NCI-H1694 treated with DMSO at 0.1 percent for 48 hours (cell line): Measurements from ENCODE around the gene CAMK1D.
A peak's percentile ranks its signal among the peaks of the same experiment; 100 is the strongest.
"Not testable (repeated sequence)": the region's sequence is repeated elsewhere in the genome, so short reads cannot be mapped to it uniquely, and the experiment has no call there.

Experiments used
- DNase-seq: peaks from one replicate; lab custom pipeline; 2025; lab: John Stamatoyannopoulos, UW

The CAMK1D gene

GRCh38 chr10:12469345-12469744 is 120.0 kb downstream of the CAMK1D start:
- DNase-seq = peak; percentile 59

- DNase-seq = no peak
These were observed 121.4 kb downstream of the CAMK1D start for GRCh38 chr10:12470719-12471118.

DNA sequence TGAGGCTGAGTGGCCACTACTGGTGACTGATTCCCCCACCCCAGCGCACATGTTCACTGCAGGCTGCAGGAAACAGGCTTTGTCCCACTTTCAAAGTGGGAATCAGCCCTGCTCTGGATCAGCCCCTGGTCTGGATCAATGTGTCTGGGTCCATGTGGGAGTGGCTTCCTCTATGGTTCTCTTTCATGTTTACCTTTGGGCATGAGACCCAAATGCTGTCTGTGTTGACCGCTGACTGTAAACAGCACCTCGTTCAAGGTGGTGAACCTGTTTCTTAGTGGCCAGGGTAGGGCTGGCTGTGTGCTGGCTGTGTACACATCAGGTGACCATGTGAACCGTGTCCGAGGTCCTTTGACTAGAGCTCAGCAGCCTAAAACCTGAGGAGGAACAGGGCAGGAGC is 121.8 kb downstream of the CAMK1D start:
- no peak for DNase-seq

- no peak for DNase-seq
These were observed 124.1 kb downstream of the CAMK1D start for GRCh38 chr10:12473491-12473890.

DNA sequence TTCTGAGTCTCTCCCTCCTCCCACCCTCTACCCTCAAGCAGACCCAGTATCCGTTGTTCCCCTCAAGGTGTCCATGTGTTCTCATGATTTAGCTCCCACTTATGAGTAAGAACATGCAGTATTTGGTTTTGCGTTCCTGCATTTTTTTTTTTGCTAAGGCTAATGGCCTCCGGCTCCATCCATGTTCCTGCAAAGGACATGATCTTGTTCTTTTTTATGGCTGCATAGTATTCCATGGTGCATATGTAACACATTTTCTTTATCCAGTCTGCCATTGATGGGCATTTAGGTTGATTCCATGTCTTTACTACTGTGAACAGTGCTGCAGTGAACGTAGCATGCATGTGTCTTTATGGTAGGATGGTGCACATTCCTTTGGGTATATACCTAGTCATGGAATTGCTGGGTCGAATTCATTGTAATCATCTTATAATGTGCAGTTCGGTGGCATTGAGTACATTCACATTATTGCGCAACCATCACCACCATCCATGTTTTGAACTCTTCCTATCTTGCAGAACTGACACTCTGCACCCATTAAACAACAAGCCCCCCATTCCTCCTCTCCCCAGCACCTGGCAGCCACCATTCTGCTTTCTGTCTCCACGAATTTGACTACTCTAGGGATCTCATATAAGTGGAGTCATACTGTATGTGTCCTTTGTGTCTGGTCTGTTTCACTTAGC is 125.5 kb downstream of the CAMK1D start:
- DNase-seq = no peak

GRCh38 chr10:12476656-12477055 is 127.3 kb downstream of the CAMK1D start:
- no peak for DNase-seq

GRCh38 chr10:12479437-12479844 is 130.1 kb downstream of the CAMK1D start:
- DNase-seq = no peak

- DNase-seq = no peak
These were observed 130.6 kb downstream of the CAMK1D start for GRCh38 chr10:12479924-12480323.

- DNase-seq = no peak
These were observed 131.1 kb downstream of the CAMK1D start for GRCh38 chr10:12480440-12480839.

GRCh38 chr10:12481924-12482323 is 132.6 kb downstream of the CAMK1D start:
- DNase-seq = no peak

DNA sequence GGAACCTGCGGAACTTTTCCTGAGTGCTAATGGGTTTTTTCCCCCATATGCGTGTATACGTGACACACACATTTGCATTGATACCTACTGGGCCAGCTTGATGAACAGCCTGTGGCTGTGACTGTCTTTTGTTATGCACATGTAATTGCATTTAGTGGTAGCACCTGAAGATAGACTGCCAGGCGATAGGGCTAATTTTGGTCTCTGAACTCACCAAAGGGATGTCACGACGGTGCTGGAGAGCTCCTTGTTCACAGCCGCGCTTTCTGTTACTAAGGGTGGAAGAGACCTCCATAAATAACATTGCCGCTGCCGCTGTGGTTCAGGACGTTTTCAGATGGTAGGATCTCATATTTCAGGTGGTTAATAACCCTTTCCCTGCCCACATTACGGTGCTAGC is 133.2 kb downstream of the CAMK1D start:
- no peak for DNase-seq

DNA sequence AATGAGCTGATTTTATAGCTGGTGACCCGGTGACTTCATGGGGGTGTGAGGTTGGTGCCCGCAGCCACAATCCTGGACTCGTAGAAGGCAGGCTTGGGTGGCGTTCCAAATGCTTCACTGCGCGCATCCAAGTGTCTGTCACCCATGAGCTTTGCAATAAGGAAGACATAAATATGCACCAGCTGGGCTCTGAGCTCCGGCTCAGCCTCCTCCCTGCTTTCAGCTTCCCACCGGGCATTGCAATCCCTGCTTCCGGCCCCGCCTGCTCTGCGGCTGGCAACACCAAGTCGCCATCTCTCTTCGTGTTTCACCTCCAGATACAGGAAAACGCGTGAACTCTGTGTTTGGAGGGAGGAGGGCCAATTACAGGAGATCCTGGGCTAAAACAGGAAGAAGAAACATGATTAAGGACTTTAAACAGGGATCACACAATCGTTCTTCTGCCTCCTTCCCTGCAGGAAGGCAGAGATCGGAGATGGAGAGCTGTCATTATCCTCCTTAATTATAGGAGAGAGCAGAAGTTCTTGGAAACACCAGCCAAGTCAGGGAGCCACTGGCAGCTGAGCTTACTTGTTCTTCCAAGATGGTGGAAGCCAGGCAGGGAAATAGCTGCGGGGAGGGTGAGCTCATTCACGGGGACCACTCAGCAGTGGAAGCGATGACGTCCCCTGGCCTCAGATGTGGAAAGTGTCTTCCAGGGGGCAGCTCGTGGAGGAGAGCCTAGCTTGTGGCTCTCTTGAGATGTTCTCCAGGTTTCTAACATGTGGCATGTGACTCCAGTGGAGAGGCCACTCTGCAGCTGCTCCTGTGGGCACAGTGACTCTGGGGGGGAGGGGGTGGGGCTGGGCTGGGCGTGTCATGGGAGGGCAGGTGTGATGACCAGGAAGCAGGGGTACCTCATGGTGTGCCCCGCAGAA is 134.9 kb downstream of the CAMK1D start:
- DNase-seq = no peak

GRCh38 chr10:12484941-12485805 is 135.8 kb downstream of the CAMK1D start:
- DNase-seq = no peak

- no peak for DNase-seq
These were observed 138.0 kb downstream of the CAMK1D start for GRCh38 chr10:12487366-12487765.

DNA sequence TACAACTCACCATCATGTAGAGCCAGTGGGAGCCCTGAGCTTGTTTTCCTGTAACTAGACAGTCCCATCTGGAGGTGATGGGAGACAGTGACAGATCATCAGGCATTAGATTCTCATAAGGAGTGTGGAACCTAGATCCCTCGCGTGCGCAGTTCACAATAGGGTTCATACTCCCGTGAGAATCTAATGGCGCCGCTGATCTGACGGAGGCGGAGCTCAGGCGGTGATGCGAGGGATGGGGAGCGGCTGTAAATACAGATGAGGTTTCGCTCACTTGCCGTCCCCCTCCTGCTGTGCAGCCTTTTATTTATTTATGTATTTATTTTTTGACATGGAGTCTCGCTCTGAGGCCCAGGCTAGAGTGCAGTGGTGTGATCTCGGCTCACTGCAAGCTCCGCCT is 139.3 kb downstream of the CAMK1D start:
- DNase-seq = no peak

DNA sequence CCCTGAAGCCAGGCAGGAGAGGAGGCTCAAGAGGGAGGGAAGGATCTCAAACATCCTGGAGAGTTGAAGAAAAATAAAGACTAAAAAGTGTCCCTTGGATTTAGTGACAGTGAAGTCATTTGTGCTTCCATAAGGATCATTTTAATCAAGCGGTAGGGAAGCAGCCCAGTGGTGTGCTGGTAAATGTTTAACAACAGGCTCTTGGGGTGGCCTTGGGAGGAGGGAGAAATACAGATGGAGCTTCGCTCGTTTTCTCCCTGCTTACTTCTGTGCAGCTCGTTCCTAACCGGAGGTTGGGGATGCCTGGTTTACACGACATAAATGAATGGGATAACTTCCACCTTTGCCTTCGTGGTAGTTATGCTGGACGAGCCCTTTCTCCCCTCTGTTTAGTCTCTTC is 140.0 kb downstream of the CAMK1D start:
- no peak for DNase-seq

DNA sequence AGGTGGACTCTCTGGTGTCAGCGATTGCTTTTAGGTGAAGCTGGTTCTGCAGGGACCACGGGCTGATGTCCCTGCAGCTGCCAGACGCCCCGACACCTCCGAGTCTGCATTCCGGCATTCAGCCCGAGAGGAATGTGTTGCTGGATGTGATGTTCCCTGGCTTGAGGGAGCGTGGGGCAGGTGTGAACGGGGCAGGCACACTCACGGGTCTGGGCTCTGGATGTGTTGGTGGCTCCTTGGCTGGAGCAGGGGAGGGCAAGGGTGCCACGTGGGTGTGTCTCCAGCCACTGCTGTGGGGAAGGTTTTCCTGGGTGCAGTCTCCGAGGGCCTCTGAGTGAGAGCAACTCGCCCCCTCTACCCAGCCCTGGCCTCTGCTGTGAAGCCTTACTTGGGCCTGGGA is 140.5 kb downstream of the CAMK1D start:
- DNase-seq = no peak

GRCh38 chr10:12490963-12491362 is 141.6 kb downstream of the CAMK1D start:
- DNase-seq = no peak

- DNase-seq = no peak
These were observed 142.1 kb downstream of the CAMK1D start for GRCh38 chr10:12491491-12491890.

DNA sequence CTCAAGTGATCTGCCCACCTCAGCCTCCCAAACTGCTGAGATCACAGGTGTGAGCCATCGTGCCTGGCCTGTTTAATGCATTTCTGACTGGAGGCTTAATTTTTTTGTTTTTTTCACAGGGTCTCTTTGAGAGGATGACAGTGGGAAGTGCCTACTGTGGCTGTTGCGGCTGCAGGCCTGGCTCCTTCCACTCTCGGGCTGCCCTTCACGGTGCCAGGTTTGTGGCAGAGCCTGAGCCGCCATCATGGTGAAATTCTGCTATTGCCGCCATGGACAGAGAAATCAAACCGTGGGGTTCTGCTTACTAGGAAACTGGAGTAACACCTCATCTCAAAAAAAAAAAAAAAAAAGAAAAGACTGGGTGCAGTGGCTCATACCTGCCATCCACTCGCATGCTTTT is 142.7 kb downstream of the CAMK1D start:
- DNase-seq = no peak

GRCh38 chr10:12497046-12497445 is 147.7 kb downstream of the CAMK1D start:
- not testable (repeated sequence) for DNase-seq
